Right lobe of liver (tissue), 6 donors: ENCODE data around the gene GRK6. TPM values are rescaled to one million over a fixed set of nuclear protein-coding genes. Genes with fewer than 3 reads are reported as not detected.

ENCODE experiments used
- ATAC-seq, 4 donors: fragments of 200-7000 bp; cut with Tn5 transposase; one replicate each; pipeline ENCODE4 v1.9.1; 2020; ENCODE audit warnings: mild to moderate bottlenecking in 4 of 4, moderate library complexity in 4 of 4
- DNase-seq, 3 donors: peaks; one replicate each; pipeline ENCODE4 v3.0.0-alpha.2; 2020
- H3K27ac ChIP-seq, 3 donors: fragments of 200-600 bp; one replicate each; pipeline ENCODE4 v1.8.0; 2022
- H3K27me3 ChIP-seq, 2 donors: fragments of 200-600 bp; one replicate each; pipeline ENCODE4 v1.8.0; 2022
- H3K36me3 ChIP-seq, 4 donors: fragments of 200-600 bp; sonication (generic) in 1 of 4; one replicate each; pipeline versions ENCODE4 v1.5.1 to v1.8.0; 2017 to 2022; ENCODE audit warnings: control low read depth in 1 of 4
- H3K4me1 ChIP-seq, 4 donors: fragments of 200-600 bp; sonication (generic) in 1 of 4; one replicate each; pipeline versions ENCODE4 v1.5.1 to v1.8.0; 2017 to 2022; ENCODE audit warnings: control low read depth in 1 of 4
- H3K4me3 ChIP-seq, 3 donors: fragments of 200-600 bp; one replicate each; pipeline ENCODE4 v1.8.0; 2022
- H3K9me3 ChIP-seq, 4 donors: fragments of 200-600 bp; sonication (generic) in 1 of 4; one replicate each; pipeline versions ENCODE4 v1.5.1 to v1.8.0; 2017 to 2022; ENCODE audit warnings: control low read depth in 1 of 4
- POLR2A ChIP-seq: fragments of 450-650 bp; IDR thresholded peaks from one replicate; pipeline ENCODE4 v1.6.1; 2017; ENCODE audit warnings: antibody characterized with exemption, mild to moderate bottlenecking
- WGBS: methylation state at CpG from one replicate; pipeline ENCODE4 v1.1.6; 2018; ENCODE audit warnings: low coverage, low lambda C conversion rate; ENCODE audit not compliant: insufficient coverage; ENCODE audit errors: missing lambda C conversion rate; 5-methylcytosine and 5-hydroxymethylcytosine counted together
- intact Hi-C, 2 donors: fragments of 100-400 bp; cut with DNase I; formaldehyde crosslinking; loops; one replicate each; pipeline versions ENCODE4 v1.11.2 to v1.14.1; 2022
- total RNA-seq, 6 experiments: library from RNA; depleted of rRNA in 2 of 6; stranded (reverse); fragments of >200 nt in 2 of 6; fragmentation: NEBNext Ultra II Directional in 3 of 6; extraction: Animal tissue kit (Norgen Biotek cat#: 25700) in 3 of 6; gene quantifications; one replicate each; pipeline versions ENCODE4 v1.1.0 to v1.2.4, GENCODE V29; 2016 to 2023
- TF ChIP-seq, protein P1 (sequence below), 4 donors: fragments of 200-600 bp in 3 of 4; fragments of 450-650 bp in 1 of 4; IDR thresholded peaks; one replicate each; pipeline versions ENCODE4 v1.5.1 to v1.8.0; 2016 to 2022; ENCODE audit warnings: antibody characterized with exemption in 4 of 4, mild to moderate bottlenecking in 2 of 4
- donor health status: DM: no; HTN: yes; CAD: no.
- donor health status: DM: no; HTN: no; CAD: no.
- donor health status: DM: no; HTN: no; CAD: no.
- donor health status: DM: no; HTN: yes; CAD: no.
- donor health status: DM: no; HTN: yes; CAD: no.

The GRK6 gene
- total RNA-seq, 6 experiments from 2014 or later: 6.1 to 10.8 (median 10.0) TPM

DNA sequence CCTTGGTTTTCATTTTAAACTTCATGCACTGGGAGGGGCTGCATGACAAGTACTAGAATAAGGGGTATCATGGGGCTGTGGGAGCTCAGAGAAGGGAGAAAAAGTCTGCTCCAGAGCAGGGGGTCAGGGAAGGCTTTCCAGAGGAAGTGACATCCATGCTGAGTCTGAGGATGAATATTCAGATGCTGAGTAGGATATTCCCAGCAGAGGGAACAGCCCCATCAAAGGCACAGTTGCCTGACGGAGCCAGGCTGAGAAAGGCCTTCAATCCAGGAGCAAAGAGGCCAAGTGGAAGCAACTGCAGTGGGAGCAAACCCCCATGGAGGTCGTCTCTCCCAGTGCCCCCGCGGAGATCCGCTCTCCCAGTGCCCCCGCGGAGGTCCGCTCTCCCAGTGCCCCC lies 30.4 kb upstream of the GRK6 start:
- no peak for TF ChIP-seq POLR2A
- TF ChIP-seq, protein P1, sequence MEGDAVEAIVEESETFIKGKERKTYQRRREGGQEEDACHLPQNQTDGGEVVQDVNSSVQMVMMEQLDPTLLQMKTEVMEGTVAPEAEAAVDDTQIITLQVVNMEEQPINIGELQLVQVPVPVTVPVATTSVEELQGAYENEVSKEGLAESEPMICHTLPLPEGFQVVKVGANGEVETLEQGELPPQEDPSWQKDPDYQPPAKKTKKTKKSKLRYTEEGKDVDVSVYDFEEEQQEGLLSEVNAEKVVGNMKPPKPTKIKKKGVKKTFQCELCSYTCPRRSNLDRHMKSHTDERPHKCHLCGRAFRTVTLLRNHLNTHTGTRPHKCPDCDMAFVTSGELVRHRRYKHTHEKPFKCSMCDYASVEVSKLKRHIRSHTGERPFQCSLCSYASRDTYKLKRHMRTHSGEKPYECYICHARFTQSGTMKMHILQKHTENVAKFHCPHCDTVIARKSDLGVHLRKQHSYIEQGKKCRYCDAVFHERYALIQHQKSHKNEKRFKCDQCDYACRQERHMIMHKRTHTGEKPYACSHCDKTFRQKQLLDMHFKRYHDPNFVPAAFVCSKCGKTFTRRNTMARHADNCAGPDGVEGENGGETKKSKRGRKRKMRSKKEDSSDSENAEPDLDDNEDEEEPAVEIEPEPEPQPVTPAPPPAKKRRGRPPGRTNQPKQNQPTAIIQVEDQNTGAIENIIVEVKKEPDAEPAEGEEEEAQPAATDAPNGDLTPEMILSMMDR (IDR thresholded peaks at IDR 0.05): no peak
- peaks cover 0 to 9% (median 0%) of the 10 kb centered on the region in 4 donors for H3K4me1 ChIP-seq
- no peaks in the 10 kb centered on the region for H3K36me3 ChIP-seq
- no peaks in the 10 kb centered on the region for H3K27me3 ChIP-seq
- DNase-seq (no peak), ATAC-seq (no peak)
- no CpG with 5 or more reads among the region's 8 CpGs for WGBS
- no peaks in the 10 kb centered on the region for H3K9me3 ChIP-seq
- no peak overlapping the region for H3K27ac ChIP-seq
- H3K4me3 ChIP-seq: no peak overlapping the region
- intact Hi-C loops: loop anchor here in 1 of 2 donors (5.0 kb wide), 1 partner anchor 56 kb away; no protein-coding TSS in a partner anchor

DNA sequence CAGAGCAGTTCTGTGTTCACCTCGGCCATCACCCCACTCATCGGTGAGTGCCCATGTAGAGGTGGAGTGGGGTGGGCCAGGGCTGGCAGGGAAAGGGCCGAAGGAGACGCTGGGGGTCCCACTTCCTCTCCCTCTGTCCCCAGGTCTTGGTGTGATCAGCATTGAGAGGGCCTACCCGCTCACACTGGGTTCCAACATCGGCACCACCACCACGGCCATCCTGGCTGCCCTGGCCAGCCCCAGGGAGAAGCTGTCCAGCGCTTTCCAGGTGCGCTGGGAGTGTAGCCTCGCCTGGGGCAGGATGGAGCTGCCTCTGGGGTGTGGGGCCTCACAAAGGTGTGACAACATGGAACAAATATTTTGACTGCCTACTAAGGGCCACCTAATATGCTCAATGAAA lies 29.7 kb upstream of the GRK6 start:
- no peak overlapping the region for H3K27ac ChIP-seq
- intact Hi-C loops: loop anchor here in 1 of 2 donors (5.0 kb wide), 1 partner anchor 55 kb away; no protein-coding TSS in a partner anchor
- H3K9me3 ChIP-seq: no peaks in the 10 kb centered on the region
- H3K4me3 ChIP-seq: no peak overlapping the region
- 90% methylated on average over 2 of the region's 10 CpGs for WGBS
- no peak for DNase-seq
- no peak for ATAC-seq
- no peaks in the 10 kb centered on the region for H3K27me3 ChIP-seq
- TF ChIP-seq, protein P1 (IDR thresholded peaks at IDR 0.05): no peak
- no peak for TF ChIP-seq POLR2A
- H3K4me1 ChIP-seq: peaks cover 0 to 9% (median 0%) of the 10 kb centered on the region in 4 donors
- H3K36me3 ChIP-seq: no peaks in the 10 kb centered on the region

DNA sequence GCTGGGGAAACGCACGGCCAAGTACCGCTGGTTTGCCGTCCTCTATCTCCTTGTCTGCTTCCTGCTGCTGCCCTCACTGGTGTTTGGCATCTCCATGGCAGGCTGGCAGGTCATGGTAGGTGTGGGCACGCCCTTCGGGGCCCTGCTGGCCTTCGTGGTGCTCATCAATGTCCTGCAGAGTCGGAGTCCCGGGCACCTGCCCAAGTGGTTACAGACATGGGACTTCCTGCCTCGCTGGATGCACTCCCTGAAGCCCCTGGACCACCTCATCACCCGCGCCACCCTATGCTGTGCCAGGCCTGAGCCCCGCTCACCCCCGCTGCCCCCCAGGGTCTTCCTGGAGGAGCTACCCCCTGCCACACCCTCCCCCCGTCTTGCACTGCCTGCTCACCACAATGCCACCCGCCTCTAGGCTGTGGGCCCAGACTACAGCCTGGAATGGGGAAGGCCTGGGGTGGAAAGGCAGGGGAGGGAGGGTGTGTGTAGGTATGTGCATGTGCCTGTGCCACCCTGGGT lies 28.5 kb upstream of the GRK6 start:
- Histone ChIP-seq H3K4me3 (no peak overlapping the region), H3K27ac (no peak overlapping the region), H3K9me3 (no peaks in the 10 kb centered on the region), H3K4me1 (peaks cover 0 to 9% (median 0%) of the 10 kb centered on the region in 4 donors), H3K27me3 (no peaks in the 10 kb centered on the region), H3K36me3 (peaks cover 0 to 9% (median 0%) of the 10 kb centered on the region in 4 donors)
- WGBS: 69% methylated on average over 5 of the region's 16 CpGs
- DNase-seq: no peak
- no peak for ATAC-seq
- TF ChIP-seq, protein P1 (IDR thresholded peaks at IDR 0.05): no peak
- no peak for TF ChIP-seq POLR2A
- intact Hi-C loops: loop anchor here in 1 of 2 donors (5.0 kb wide), 1 partner anchor 54 kb away; no protein-coding TSS in a partner anchor

DNA sequence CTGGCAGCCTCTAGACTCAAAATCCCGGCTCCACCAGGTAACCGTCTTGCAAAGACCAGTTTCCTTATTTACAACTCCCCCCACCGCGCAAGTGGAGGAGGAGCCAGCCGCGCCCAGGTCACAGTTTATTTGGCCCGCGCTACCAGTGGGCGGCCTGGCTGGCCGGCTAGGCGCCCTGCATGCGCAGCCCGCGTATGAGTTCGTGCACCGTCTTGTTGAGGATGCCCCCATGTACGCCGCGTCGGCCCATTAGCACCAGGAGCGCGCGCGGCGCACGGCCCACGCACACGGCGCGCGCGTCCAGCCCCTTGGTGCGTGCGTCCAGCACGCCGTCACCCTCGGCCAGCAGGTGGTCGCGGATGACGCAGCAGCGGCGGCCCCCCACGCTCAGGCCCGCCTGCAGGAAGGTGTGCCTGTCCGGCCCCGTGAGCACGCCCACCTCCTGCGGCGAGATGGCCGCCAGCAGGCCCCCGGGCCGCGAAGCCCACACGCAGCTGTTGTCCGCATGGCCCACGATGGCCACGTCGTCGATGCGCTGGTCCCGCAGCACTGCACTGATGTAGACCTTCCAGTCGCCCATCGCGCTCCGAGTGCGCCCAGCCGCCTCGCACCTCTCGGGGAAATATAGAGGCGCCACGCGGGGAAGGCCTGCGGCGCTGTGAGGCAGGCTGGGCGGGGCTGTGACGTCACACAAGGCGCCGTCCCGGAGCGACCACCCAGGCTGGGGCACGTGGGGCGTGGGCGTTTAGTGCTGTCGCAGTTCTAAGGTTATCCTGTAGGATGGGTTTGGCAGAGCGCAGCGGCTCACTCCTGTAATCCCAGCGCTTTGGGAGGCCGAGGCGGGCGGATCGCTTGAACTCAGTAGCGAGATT lies 26.2 kb upstream of the GRK6 start, which contains the start of gene PFN3:
Gene PFN3, minus strand, starts transcription at position 665 of the 872 bp plus-strand sequence. Its CDS starts 85 bp downstream, at position 580.
- DNase-seq: peak in 1 of 3 donors; percentile 65
- intact Hi-C loops: loop anchor here (5.0 kb wide), 2 partner anchors 37 to 52 kb away; no protein-coding TSS in a partner anchor
- no peak within 1 kb of the TSS for H3K27ac ChIP-seq

More for the DNA sequence above, 26.2 kb upstream of the GRK6 start, which contains the start of gene PFN3:
- 49% methylated on average over 7 of the region's 92 CpGs for WGBS
- Histone ChIP-seq H3K27me3 (no peaks in the 10 kb centered on the region), H3K36me3 (peaks cover 0 to 15% (median 5%) of the 10 kb centered on the region in 4 donors), H3K4me1 (peaks cover 0 to 20% (median 0%) of the 10 kb centered on the region in 4 donors), H3K4me3 (no peak within 1 kb of the TSS), H3K9me3 (no peaks in the 10 kb centered on the region)
- TF ChIP-seq, protein P1 (IDR thresholded peaks at IDR 0.05): no peak
- TF ChIP-seq POLR2A: no peak
- peak; percentile 24 to 49 (median 43) for ATAC-seq
